Keratinocyte (primary cell): Measurements from ENCODE around the gene MDH1B.

Experiments used
- EZH2 ChIP-seq: IDR thresholded peaks from one replicate; pipeline ENCODE4 v1.6.1; 2012; ENCODE audit warnings: inconsistent platforms, mild to moderate bottlenecking, low read length, moderate library complexity
- TF ChIP-seq, protein P1 (sequence below), 3 experiments: IDR thresholded peaks in 1 of 3; conservative IDR thresholded peaks in 1 of 3; optimal IDR thresholded peaks in 1 of 3; 2 replicates in 2 of 3; 3 replicates in 1 of 3; pipeline versions ENCODE3 to v1.5.1; 2011; ENCODE audit warnings: low read length in 3 of 3, mild to moderate bottlenecking in 3 of 3, moderate library complexity in 2 of 3, control low read depth in 1 of 3, inconsistent platforms in 1 of 3; ENCODE audit not compliant: insufficient read depth in 2 of 3; ENCODE audit errors: extremely low read depth in 1 of 3

DNA sequence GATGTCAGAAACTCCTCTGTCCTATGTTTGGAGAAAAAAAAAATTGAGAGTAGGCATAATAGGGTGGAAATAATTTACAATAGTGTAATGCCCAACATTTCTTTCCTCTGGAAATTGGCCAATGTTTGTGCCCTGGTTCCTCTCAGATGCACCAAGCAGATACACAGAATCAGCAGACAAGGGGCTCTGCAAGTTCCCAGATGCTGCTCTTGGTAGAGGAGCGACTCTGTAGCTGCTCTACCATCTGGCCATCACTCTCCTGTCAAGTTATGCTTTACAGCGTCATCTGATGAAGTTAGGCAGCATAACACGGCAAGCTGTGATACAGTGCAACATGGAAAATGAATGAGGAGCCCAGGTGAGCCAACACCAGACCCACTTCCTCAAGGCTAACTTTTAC is 48.5 kb downstream of the MDH1B start:
- TF ChIP-seq, protein P1, sequence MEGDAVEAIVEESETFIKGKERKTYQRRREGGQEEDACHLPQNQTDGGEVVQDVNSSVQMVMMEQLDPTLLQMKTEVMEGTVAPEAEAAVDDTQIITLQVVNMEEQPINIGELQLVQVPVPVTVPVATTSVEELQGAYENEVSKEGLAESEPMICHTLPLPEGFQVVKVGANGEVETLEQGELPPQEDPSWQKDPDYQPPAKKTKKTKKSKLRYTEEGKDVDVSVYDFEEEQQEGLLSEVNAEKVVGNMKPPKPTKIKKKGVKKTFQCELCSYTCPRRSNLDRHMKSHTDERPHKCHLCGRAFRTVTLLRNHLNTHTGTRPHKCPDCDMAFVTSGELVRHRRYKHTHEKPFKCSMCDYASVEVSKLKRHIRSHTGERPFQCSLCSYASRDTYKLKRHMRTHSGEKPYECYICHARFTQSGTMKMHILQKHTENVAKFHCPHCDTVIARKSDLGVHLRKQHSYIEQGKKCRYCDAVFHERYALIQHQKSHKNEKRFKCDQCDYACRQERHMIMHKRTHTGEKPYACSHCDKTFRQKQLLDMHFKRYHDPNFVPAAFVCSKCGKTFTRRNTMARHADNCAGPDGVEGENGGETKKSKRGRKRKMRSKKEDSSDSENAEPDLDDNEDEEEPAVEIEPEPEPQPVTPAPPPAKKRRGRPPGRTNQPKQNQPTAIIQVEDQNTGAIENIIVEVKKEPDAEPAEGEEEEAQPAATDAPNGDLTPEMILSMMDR (optimal IDR thresholded peaks at IDR 0.05 in 1 of 3, IDR thresholded peaks at IDR 0.05 in 1 of 3, conservative IDR thresholded peaks at IDR 0.05 in 1 of 3; ENCODE audit: extremely low read depth in 1 of 3, insufficient read depth in 2 of 3, low read length in 3 of 3) = no peak
- TF ChIP-seq EZH2 = no peak
